Left cardiac atrium (tissue), 4 donors: ENCODE measurements around the gene PLIN3. TPM values are rescaled to one million over a fixed set of nuclear protein-coding genes. Genes with fewer than 3 reads are reported as not detected.
"Not testable (repeated sequence)": the region's sequence is repeated elsewhere in the genome, so short reads cannot be mapped to it uniquely, and the experiment has no call there.

ENCODE experiments used
- ATAC-seq, 2 donors: fragments of 200-7000 bp; cut with Tn5 transposase; one replicate each; pipeline ENCODE4 v1.9.1; 2020; ENCODE audit warnings: mild to moderate bottlenecking in 2 of 2, moderate library complexity in 2 of 2
- DNase-seq: peaks from one replicate; pipeline ENCODE4 v3.0.0-alpha.2; 2020
- intact Hi-C, 2 donors: fragments of 100-400 bp; cut with DNase I; formaldehyde crosslinking; loops; one replicate each; pipeline versions ENCODE4 v1.14.1 to v1.15.1; 2022 to 2023
- total RNA-seq, 2 donors: library from RNA; stranded (reverse); fragmentation: NEBNext Ultra II Directional; extraction: Animal tissue kit (Norgen Biotek cat#: 25700); gene quantifications; one replicate each; pipeline ENCODE4 v1.2.1, GENCODE V29; 2021
- donor health status: DM: no; HTN: yes; CAD: no.
- donor health status: DM: no; HTN: yes; CAD: no; lungs with severe emphysema.
- donor health status: DM: yes; HTN: yes; CAD: no.
- donor health status: Dilated cardiomyopathy.

Gene PLIN3
- total RNA-seq, 2 donors from 2014 or later, result 25.3 to 35.1 TPM

DNA sequence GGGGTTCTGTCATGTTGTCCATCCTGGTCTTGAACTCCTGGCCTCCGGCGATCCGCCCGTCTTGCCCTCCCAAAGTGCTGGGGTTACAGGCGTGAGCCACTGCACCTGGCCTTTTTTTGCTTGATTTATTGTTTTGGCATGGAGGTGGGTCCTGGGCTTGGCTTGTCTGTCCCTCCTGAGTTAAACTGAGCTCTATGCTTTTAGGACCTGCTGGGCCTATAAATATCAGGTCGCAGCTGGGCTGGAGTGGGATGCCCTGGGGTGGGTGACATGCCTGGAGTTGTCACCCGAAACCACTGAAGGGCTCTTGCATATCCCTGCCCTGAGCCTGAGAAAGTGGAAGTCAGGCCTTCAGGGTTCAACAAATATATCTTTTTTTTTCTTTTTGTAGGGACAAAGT, 29.7 kb upstream of the PLIN3 start:
- intact Hi-C loops, result no loop called here
- ATAC-seq, result no peak
- DNase-seq, result no peak

DNA sequence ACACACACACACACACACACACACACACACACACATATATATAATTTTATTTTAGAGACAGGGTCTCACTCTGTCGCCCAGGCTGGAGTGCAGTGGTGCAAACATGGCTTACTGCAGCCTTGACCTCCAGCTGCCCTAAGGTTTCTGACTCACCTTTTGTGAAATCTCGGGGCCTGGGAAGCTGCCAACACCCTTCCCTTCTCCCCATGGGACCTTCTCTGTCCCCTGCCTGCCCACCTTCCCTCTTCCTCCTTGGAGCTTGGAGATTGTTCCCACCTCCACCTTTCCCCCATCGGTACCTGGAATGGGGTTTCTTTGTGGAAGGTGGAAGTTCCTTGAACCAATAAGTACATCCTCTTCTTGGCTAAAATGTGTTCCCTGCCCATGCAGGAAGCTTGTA, 28.9 kb upstream of the PLIN3 start:
- no peak for ATAC-seq
- intact Hi-C loops, result no loop called here
- no peak for DNase-seq

DNA sequence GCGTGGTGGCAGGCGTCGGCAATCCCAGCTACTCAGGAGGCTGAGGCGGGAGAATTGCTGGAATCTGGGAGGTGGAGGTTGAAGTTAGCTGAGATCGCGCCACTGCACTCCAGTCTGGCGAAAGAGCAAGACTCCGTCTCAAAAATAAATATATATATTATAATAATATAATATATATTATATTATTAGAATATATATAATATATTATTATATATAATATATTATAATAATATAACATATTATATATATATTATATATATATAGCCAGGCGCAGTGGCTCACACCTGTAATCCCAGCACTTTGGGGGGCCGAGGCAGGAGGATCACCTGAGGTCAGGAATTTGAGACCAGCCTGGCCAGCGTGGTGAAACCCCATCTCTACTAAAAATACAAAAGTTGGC, 25.5 kb upstream of the PLIN3 start:
- ATAC-seq, DNase-seq, intact Hi-C loops: not testable (repeated sequence)

DNA sequence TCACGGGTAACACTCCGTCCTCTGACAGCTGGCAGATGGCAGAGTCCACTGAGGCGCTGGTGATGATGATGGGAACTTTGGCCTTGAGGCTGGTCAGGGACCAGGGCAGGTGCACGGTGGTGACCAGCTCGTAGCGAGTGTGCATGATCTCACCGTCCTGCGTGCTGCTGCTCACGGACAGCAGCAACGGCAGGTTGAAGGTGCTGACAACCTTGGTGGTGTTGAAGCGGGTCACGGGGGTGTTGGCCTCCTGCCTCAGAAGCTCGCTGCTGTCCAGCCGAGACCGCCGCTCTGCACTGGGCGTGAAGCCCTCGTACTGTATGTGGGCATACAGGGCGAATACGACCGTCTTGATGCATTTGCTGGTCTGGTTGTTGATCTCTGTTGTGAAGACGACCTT, 23.6 kb upstream of the PLIN3 start:
- ATAC-seq (peak; percentile 23 to 46), DNase-seq (no peak)

GRCh38 chr19:4889034-4889815, 21.8 kb upstream of the PLIN3 start:
- no peak for ATAC-seq
- DNase-seq, result no peak
- intact Hi-C loops, result no loop called here

More for the DNA sequence above, 23.6 kb upstream of the PLIN3 start:
- intact Hi-C loops, result no loop called here

DNA sequence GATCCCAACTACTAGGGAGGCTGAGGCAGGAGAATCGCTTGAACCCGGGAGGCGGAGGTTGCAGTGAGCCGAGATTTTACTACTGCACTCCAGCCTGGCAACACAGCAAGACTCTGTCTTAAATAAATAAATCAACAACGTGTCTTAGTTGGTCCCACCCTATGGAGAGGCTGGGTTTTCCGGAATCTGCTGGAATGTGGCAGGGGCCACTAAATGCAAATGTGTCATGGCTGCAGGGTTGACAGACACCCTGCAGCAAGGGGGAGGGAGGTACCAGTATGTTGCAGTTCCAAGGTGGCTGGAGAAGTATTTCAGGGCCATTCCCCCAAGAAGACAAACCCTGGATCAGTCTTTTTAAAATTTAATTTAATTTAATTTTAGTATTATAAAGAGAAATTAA, 20.3 kb upstream of the PLIN3 start:
- DNase-seq, ATAC-seq, intact Hi-C loops: not testable (repeated sequence)

DNA sequence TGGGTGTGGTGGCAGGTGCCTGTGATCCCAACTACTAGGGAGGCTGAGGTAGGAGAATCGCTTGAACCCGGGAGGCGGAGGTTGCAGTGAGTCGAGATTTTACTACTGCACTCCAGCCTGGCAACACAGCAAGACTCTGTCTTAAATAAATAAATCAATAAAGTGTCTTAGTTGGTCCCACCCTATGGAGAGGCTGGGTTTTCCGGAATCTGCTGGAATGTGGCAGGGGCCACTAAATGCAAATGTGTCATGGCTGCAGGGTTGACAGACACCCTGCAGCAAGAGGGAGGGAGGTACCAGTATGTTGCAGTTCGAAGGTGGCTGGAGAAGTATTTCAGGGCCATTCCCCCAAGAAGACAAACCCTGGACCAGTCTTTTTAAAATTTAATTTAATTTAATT, 17.5 kb upstream of the PLIN3 start:
- intact Hi-C loops, DNase-seq, ATAC-seq: not testable (repeated sequence)

DNA sequence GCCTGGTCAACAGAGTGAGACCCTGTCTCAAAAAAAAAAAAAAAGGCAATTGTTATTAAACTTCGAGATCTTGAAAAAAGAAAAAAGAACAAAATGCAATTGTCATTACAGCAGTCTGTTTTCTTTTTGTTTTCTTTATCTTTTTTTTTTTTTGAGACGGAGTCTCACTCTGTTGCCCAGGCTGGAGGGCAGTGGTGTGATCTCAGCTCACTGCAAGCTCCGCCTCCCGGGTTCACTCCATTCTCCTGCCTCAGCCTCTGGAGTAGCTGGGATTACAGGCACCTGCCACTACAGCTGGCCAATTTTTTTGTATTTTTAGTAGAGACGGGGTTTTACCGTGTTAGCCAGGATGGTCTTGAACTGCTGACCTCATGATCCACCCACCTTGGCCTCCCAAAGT, 15.4 kb upstream of the PLIN3 start:
- ATAC-seq, DNase-seq, intact Hi-C loops: not testable (repeated sequence)

GRCh38 chr19:4879041-4879440, 11.6 kb upstream of the PLIN3 start:
- intact Hi-C loops, result no loop called here
- no peak for DNase-seq

GRCh38 chr19:4878491-4878968, 11.1 kb upstream of the PLIN3 start:
- ATAC-seq (peak in 1 of 2 donors; percentile 70), DNase-seq (no peak)
- intact Hi-C loops, result no loop called here

More at GRCh38 chr19:4879041-4879440, 11.6 kb upstream of the PLIN3 start:
- ATAC-seq, result no peak

- ATAC-seq (peak; percentile 63 to 82), DNase-seq (peak; percentile 23)
- intact Hi-C loops, result no loop called here
These were observed 10.5 kb upstream of the PLIN3 start for GRCh38 chr19:4877753-4878490.

DNA sequence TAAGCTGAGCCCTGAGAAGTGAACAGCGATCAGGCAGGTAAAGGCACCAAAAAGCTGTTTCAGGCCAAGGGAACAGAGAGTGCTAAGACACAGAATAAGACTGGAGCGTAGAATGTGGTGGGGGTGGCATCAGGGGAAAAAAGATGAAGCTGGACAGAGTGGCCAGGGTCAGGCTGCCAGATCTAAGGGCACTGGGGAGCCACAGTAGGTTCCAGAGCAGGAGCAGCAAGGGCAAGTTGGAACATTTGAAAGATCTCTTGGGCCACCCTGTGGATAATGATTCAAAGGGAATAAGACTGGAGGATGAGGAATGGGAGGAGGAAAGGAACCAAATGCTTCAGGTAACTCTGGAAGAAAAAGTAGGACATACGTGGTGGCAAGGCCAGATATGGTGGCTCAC, 6.5 kb upstream of the PLIN3 start:
- ATAC-seq (no peak), DNase-seq (no peak)
- intact Hi-C loops, result loop anchor here (2.0 to 5.0 kb wide), 3 partner anchors 37 to 158 kb away; no protein-coding TSS in a partner anchor

- ATAC-seq, result no peak
- DNase-seq, result no peak
- intact Hi-C loops, result loop anchor here (2.0 to 5.0 kb wide), 3 partner anchors 39 to 161 kb away; no protein-coding TSS in a partner anchor
These were observed 4.2 kb upstream of the PLIN3 start for GRCh38 chr19:4871711-4872110.

GRCh38 chr19:4870025-4870700, 2.7 kb upstream of the PLIN3 start:
- peak in 1 of 2 donors; percentile 63 for ATAC-seq
- DNase-seq, result peak; percentile 68
- intact Hi-C loops, result loop anchor here in 1 of 2 donors (5.0 kb wide), 1 partner anchor 162 kb away; no protein-coding TSS in a partner anchor

- intact Hi-C loops, result no loop called here
- DNase-seq (no peak), ATAC-seq (no peak)
These were observed 893 bp upstream of the PLIN3 start for GRCh38 chr19:4868286-4868834.

GRCh38 chr19:4866595-4867424, 657 bp downstream of the PLIN3 start:
- peak; percentile 75 for DNase-seq
- ATAC-seq, result peak; percentile 35 to 46
- intact Hi-C loops, result no loop called here

DNA sequence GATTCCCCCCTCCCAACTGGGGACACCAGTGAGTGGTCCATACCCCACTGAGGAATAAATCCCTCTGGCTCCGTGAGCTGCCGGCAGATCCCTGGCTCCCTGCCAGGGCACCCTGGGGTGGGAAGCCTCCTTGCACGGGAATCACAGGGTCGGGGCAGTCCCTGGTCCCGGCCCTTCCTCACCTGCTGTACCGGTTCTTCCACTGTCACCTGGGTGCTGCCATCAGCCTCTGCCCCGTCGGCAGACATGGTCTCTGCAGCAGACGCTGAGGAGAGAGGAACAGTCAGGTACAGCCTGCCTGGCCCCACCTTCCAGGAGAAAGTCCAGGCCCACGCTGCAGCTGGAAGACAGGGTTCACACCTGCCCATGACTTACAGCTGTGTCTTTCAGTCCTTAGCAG, 6.3 kb downstream of the PLIN3 start:
- intact Hi-C loops, result no loop called here
- no peak for DNase-seq
- peak in 1 of 2 donors; percentile 19 for ATAC-seq

DNA sequence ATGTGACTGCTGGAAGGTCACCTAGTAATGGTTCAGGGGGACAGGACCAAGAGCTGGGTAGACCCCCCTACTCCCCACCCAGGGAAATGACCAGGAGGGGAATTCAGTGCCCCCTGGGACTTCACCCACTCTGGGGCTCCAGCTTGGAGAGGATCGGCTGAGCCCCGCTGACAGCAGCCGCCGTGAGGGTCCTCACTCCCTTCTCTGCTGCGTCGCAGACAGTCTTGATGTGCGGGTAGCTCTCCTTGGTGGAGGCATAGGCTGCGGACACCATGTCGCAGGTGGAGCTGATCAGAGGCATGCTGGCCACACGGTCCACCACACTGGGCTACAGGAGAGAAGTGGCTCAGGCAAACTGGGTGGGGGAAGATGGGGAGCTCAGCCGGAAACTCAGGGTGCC, 7.8 kb downstream of the PLIN3 start:
- no peak for ATAC-seq
- intact Hi-C loops, result no loop called here
- no peak for DNase-seq
